Measurements from ENCODE around the gene LILRB5. TPM values are rescaled to one million over a fixed set of nuclear protein-coding genes. Genes with fewer than 3 reads are reported as not detected.

LILRB5 gene
- total RNA-seq, 4 donors from 2014 or later = 46.2 to 62.3 (median 54.8) TPM

- TF ChIP-seq, protein P1, sequence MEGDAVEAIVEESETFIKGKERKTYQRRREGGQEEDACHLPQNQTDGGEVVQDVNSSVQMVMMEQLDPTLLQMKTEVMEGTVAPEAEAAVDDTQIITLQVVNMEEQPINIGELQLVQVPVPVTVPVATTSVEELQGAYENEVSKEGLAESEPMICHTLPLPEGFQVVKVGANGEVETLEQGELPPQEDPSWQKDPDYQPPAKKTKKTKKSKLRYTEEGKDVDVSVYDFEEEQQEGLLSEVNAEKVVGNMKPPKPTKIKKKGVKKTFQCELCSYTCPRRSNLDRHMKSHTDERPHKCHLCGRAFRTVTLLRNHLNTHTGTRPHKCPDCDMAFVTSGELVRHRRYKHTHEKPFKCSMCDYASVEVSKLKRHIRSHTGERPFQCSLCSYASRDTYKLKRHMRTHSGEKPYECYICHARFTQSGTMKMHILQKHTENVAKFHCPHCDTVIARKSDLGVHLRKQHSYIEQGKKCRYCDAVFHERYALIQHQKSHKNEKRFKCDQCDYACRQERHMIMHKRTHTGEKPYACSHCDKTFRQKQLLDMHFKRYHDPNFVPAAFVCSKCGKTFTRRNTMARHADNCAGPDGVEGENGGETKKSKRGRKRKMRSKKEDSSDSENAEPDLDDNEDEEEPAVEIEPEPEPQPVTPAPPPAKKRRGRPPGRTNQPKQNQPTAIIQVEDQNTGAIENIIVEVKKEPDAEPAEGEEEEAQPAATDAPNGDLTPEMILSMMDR (IDR thresholded peaks at IDR 0.05; ENCODE audit: low read depth) = no peak
Observed at GRCh38 chr19:54207983-54208783, 48.9 kb downstream of the LILRB5 start.

DNA sequence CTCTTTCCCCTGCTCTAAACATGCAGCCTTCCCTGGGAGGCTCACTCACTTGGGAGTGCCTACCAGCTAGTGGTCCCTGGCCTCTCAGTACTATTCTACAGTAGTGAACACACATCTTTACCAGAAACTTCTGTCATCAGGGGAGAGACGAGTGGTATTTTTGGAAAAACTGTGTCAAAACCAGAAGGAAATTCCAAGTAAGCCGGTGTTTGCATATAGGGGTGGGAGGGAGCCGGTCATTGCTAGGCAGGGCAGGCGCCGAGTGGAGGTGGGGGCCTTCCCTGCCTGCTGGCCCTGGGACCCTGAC is 49.4 kb downstream of the LILRB5 start:
- TF ChIP-seq, protein P1 (IDR thresholded peaks at IDR 0.05; ENCODE audit: low read depth) = no peak

DNA sequence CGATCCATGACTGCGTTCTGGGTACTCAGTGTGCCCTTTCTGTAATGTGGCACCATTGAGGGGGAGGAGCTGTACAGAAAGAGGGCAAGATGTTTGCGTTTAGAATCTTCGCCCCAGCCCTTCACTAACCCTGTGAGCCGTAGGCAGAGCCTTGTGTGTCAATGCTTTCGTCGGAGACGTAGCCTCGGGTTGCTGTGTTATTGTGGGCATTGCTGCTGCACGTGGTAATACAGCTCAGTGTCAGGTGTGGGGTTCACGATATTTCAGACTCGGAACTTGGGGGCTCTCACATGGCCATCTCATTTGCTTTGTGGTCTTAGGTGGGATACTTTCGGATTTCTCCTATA is 50.3 kb downstream of the LILRB5 start:
- TF ChIP-seq, protein P1 (IDR thresholded peaks at IDR 0.05; ENCODE audit: low read depth) = no peak

GRCh38 chr19:54206030-54206830 is 50.8 kb downstream of the LILRB5 start:
- TF ChIP-seq, protein P1 (IDR thresholded peaks at IDR 0.05; ENCODE audit: low read depth) = no peak

GRCh38 chr19:54204767-54205468 is 52.2 kb downstream of the LILRB5 start:
- TF ChIP-seq, protein P1 (IDR thresholded peaks at IDR 0.05; ENCODE audit: low read depth) = no peak

- TF ChIP-seq, protein P1 (IDR thresholded peaks at IDR 0.05; ENCODE audit: low read depth) = no peak
Observed at GRCh38 chr19:54203151-54203611, 53.9 kb downstream of the LILRB5 start.

- TF ChIP-seq, protein P1 (IDR thresholded peaks at IDR 0.05; ENCODE audit: low read depth) = no peak
Observed at GRCh38 chr19:54201980-54202379, 55.1 kb downstream of the LILRB5 start.

All from subcutaneous adipose tissue (tissue), 4 donors.